Measurements from ENCODE around the gene GAL. TPM values are rescaled to one million over a fixed set of nuclear protein-coding genes. Genes with fewer than 3 reads are reported as not detected.
"Not testable (repeated sequence)": the region's sequence is repeated elsewhere in the genome, so short reads cannot be mapped to it uniquely, and the experiment has no call there.

Gene GAL
- total RNA-seq = not detected
- long read RNA-seq = 0 reads

DNA sequence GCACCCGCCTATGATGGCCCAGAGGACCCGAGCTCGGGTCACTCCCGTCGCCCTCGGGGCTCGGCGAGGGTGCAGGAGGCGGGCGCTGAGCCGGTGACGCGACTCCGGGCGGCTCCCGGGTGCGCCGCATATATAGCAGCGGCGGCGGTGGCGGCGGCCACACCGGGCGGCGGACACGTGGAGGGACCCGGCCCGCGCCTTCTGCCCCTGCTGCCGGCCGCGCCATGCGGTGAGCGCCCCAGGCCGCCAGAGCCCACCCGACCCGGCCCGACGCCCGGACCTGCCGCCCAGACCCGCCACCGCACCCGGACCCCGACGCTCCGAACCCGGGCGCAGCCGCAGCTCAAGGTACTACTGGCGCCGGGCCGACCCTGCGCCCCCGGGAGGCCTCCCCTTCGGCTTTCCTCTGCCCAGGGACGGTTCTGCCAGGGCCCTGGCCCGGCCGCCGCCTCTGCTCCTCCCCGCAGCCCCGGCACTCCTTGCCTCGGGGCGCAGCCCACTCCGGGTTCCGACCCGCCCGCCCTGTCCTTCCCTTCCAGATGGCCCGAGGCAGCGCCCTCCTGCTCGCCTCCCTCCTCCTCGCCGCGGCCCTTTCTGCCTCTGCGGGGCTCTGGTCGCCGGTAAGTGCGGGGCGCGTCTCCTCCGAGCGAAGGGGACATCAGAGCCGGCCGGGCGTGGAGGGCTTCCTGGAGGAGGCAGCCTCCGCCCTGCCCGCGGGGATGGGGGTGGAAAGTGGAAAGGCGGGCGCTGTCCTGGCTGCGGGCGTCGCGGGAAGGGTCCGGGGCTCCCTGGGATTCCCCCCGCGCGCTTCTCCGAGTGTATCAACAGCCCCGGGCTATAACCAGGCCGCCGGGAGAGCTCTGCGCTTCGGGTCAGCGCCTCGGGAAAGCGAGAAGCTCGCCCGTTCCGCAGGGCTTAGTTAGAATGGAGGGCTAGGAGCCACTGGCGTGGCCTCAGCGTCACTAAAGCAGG lies at the start of gene GAL:
Gene GAL, plus strand, starts transcription at position 160 of the 972 bp plus-strand sequence. Its CDS starts 380 bp downstream, at position 540.
- TF ChIP-seq, protein P1, sequence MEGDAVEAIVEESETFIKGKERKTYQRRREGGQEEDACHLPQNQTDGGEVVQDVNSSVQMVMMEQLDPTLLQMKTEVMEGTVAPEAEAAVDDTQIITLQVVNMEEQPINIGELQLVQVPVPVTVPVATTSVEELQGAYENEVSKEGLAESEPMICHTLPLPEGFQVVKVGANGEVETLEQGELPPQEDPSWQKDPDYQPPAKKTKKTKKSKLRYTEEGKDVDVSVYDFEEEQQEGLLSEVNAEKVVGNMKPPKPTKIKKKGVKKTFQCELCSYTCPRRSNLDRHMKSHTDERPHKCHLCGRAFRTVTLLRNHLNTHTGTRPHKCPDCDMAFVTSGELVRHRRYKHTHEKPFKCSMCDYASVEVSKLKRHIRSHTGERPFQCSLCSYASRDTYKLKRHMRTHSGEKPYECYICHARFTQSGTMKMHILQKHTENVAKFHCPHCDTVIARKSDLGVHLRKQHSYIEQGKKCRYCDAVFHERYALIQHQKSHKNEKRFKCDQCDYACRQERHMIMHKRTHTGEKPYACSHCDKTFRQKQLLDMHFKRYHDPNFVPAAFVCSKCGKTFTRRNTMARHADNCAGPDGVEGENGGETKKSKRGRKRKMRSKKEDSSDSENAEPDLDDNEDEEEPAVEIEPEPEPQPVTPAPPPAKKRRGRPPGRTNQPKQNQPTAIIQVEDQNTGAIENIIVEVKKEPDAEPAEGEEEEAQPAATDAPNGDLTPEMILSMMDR (IDR thresholded peaks at IDR 0.05) = no peak
- DNase-seq (no peak), ATAC-seq (peak; percentile 35 to 55)
- Histone ChIP-seq H3K36me3 (no peaks in the 10 kb centered on the region), H3K27ac (no peak within 1 kb of the TSS), H3K4me1 (peaks cover 12% of the 10 kb centered on the region), H3K4me3 (peak within 1 kb of the TSS; percentile 37), H3K27me3 (ENCODE audit: low read depth) (peaks cover 46% of the 10 kb centered on the region), H3K9me3 (no peaks in the 10 kb centered on the region)
- intact Hi-C loops (cut with DNase I) = no loop called here

DNA sequence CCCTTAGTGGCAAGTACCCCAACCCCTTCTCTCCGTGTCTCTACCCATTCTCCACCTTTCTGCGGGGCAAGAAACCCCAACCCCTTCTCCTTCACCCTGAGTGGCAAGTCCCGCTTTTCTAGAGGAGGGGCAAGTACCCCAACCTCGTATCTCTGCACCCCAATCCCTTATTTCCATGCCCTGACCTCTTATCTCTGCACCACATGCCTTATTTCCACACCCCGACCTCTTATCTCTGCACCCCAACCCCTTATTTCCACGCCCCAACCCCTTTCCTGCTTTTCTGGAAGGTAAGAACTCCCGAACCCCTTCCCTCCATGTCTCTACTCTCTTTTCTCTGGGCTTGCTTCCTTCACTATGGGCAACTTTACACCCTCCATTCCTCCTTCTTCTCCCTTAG lies 49.7 kb upstream of the GAL start:
- H3K4me3 ChIP-seq; H3K27me3 ChIP-seq (ENCODE audit: low read depth); H3K36me3 ChIP-seq; ATAC-seq; DNase-seq; H3K27ac ChIP-seq; H3K9me3 ChIP-seq; H3K4me1 ChIP-seq; intact Hi-C loops (cut with DNase I): not testable (repeated sequence)

DNA sequence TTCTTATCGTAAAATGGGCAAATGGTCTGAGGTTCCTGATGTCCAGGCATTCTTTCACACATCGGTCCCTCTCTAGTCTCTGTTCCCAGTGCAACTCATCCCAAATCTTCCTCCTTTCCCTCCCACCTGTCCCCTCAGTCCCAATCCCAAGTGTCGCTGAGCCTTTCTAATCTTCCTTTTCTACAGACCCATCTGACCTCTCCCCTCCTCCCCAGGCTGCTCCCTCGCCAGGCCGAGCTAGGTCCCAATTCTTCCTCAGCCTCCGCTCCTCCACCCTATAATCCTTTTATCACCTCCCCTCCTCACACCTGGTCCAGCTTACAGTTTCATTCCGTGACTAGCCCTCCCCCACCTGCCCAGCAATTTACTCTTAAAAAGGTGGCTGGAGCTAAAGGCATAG lies 49.2 kb upstream of the GAL start:
- H3K9me3 ChIP-seq; ATAC-seq; H3K36me3 ChIP-seq; intact Hi-C loops (cut with DNase I); H3K27me3 ChIP-seq (ENCODE audit: low read depth); H3K4me1 ChIP-seq; DNase-seq; H3K4me3 ChIP-seq; H3K27ac ChIP-seq: not testable (repeated sequence)

GRCh38 chr11:68635883-68636282 lies 48.5 kb upstream of the GAL start:
- not testable (repeated sequence) for H3K27me3 ChIP-seq (ENCODE audit: low read depth)

GRCh38 chr11:68639322-68639721 lies 45.0 kb upstream of the GAL start:
- ATAC-seq; H3K4me3 ChIP-seq; H3K4me1 ChIP-seq; DNase-seq; intact Hi-C loops (cut with DNase I); H3K9me3 ChIP-seq; H3K27me3 ChIP-seq (ENCODE audit: low read depth); H3K27ac ChIP-seq; H3K36me3 ChIP-seq: not testable (repeated sequence)

More at GRCh38 chr11:68635883-68636282, 48.5 kb upstream of the GAL start:
- intact Hi-C loops (cut with DNase I); H3K4me3 ChIP-seq; DNase-seq; H3K4me1 ChIP-seq; ATAC-seq; H3K36me3 ChIP-seq; H3K27ac ChIP-seq; H3K9me3 ChIP-seq: not testable (repeated sequence)

GRCh38 chr11:68641880-68642279 lies 42.5 kb upstream of the GAL start:
- no peak overlapping the region for H3K27ac ChIP-seq
- ATAC-seq = peak in 1 of 2 donors; percentile 29
- no peaks in the 10 kb centered on the region for H3K36me3 ChIP-seq
- TF ChIP-seq, protein P1 (IDR thresholded peaks at IDR 0.05) = no peak
- no peak for DNase-seq
- no peaks in the 10 kb centered on the region for H3K4me1 ChIP-seq
- intact Hi-C loops (cut with DNase I) = no loop called here
- H3K27me3 ChIP-seq (ENCODE audit: low read depth) = no peaks in the 10 kb centered on the region
- peaks cover 4% of the 10 kb centered on the region for H3K9me3 ChIP-seq
- H3K4me3 ChIP-seq = no peak overlapping the region

DNA sequence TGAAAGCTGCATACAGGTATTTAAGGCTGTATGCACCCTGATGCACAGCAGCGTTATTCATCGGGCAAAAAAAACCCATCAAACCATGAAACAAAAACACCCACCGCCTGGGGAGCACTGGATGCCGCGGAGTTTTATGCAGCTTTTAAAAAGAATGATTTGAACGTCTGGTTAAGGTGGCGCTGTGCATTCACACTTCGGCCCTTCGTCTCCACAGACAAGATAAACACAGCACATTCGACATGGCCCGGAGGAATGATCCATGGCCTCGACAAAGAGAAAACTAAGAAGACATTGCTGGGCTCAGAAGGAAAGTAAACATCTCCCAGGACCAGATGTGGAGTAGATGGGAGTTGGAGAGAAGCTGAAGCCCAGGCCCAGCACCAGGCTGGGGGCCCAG lies 40.8 kb upstream of the GAL start:
- Histone ChIP-seq H3K27ac (no peak overlapping the region), H3K4me3 (no peak overlapping the region), H3K4me1 (no peaks in the 10 kb centered on the region), H3K36me3 (no peaks in the 10 kb centered on the region), H3K27me3 (ENCODE audit: low read depth) (no peaks in the 10 kb centered on the region), H3K9me3 (peaks cover 12% of the 10 kb centered on the region)
- intact Hi-C loops (cut with DNase I) = no loop called here
- no peak for DNase-seq
- ATAC-seq = no peak
- TF ChIP-seq, protein P1 (IDR thresholded peaks at IDR 0.05) = no peak

Data from lower lobe of right lung (tissue), 2 donors.